ENCODE results near the gene FREM1.

GRCh38 chr9:14899042-14899814 lies 11.0 kb downstream of the FREM1 start:
- no peak for TF ChIP-seq POLR2AphosphoS5 (IDR thresholded peaks at IDR 0.05)
- no peak for TF ChIP-seq CTCF (IDR thresholded peaks at IDR 0.05 in 8 of 11, conservative IDR thresholded peaks at IDR 0.05 in 3 of 11)

Data from spleen (tissue), 7 donors.